Ovary (tissue), 9 donors: ENCODE measurements around the gene PITPNM3. TPM values are rescaled to one million over a fixed set of nuclear protein-coding genes. Genes with fewer than 3 reads are reported as not detected.

Experiments
- DNase-seq, 5 donors: peaks; one replicate each; pipeline ENCODE4 v3.0.0-alpha.2; 2019 to 2020
- H3K27ac ChIP-seq, 2 donors: fragments of 200-600 bp; one replicate each; pipeline versions ENCODE4 v1.5.1 to v1.8.0; 2019 to 2022
- H3K27me3 ChIP-seq: fragments of 200-600 bp; one replicate; pipeline ENCODE4 v1.8.0; 2022
- H3K36me3 ChIP-seq: fragments of 200-600 bp; sonication (generic); one replicate; pipeline ENCODE4 v1.5.1; 2019
- H3K4me1 ChIP-seq: one replicate; pipeline ENCODE4 v1.8.1; 2013; ENCODE audit warnings: mild to moderate bottlenecking, moderate library complexity; ENCODE audit not compliant: insufficient read depth
- H3K4me3 ChIP-seq: fragments of 200-600 bp; sonication (generic); one replicate; pipeline ENCODE4 v1.5.1; 2017
- H3K9me3 ChIP-seq, 2 donors: fragments of 200-600 bp in 1 of 2; sonication (generic) in 1 of 2; one replicate each; pipeline versions ENCODE4 v1.5.1 to v1.8.1; 2013 to 2019; ENCODE audit warnings: mild to moderate bottlenecking in 1 of 2, moderate library complexity in 1 of 2
- EP300 ChIP-seq: sonication (generic); formaldehyde crosslinking; IDR thresholded peaks from one replicate; pipeline ENCODE4 v1.6.1; 2017; ENCODE audit warnings: antibody characterized with exemption
- POLR2A ChIP-seq: fragments of 450-650 bp; IDR thresholded peaks from one replicate; pipeline ENCODE4 v1.6.1; 2017; ENCODE audit warnings: antibody characterized with exemption, mild to moderate bottlenecking, moderate library complexity
- WGBS, 3 donors: extraction: QIAGEN DNeasy Blood & Tissue Kit in 1 of 3; methylation state at CpG; one replicate each; pipeline versions ENCODE4 v1.1.5 to v1.1.7; 2013 to 2017; 5-methylcytosine and 5-hydroxymethylcytosine counted together
- intact Hi-C, 4 donors: fragments of 100-400 bp; cut with DNase I; formaldehyde crosslinking; loops; one replicate each; pipeline versions ENCODE4 v1.11.0 to v1.15.1; 2022 to 2023
- polyA plus RNA-seq, 2 donors: library from polyadenylated mRNA; stranded (reverse); fragments of 200-250 nt in 1 of 2; fragments of 350-450 nt in 1 of 2; fragmentation: Illumina TruSeq in 1 of 2; extraction: RNeasy Lipid Tissue Mini Kit (QIAGEN cat#74804) in 1 of 2; gene quantifications; one replicate each; pipeline ENCODE4 v1.2.3, GENCODE V29; 2013 to 2014
- total RNA-seq, 7 donors: library from RNA; depleted of rRNA in 2 of 7; stranded (reverse); fragments of >200 nt in 2 of 7; fragmentation: NEBNext Ultra II Directional in 3 of 7; extraction: Animal tissue kit (Norgen Biotek cat#: 25700) in 3 of 7; gene quantifications; one replicate each; pipeline versions ENCODE4 v1.1.0 to v1.2.4, GENCODE V29; 2016 to 2023
- TF ChIP-seq, protein P1 (sequence below), 3 donors: fragments of 450-650 bp in 2 of 3; fragments of 200-600 bp in 1 of 3; IDR thresholded peaks; one replicate each; pipeline versions ENCODE4 v1.5.1 to v1.8.0; 2016 to 2022; ENCODE audit warnings: antibody characterized with exemption in 3 of 3, mild to moderate bottlenecking in 1 of 3
- donor health status: DM: no; HTN: no; CAD: no; lungs with moderate emphysema.
- donor health status: DM: no; HTN: no; CAD: no.
- donor health status: Bipolar disorder and iron deficiency.
- donor health status: DM: yes; HTN: yes; CAD: no.
- donor health status: DM: no; HTN: no; CAD: no.
- donor health status: DM: yes; HTN: yes; CAD: no.

Gene PITPNM3
- total and polyA plus RNA-seq, 9 donors, result 10.0 to 68.7 (median 17.9) TPM

DNA sequence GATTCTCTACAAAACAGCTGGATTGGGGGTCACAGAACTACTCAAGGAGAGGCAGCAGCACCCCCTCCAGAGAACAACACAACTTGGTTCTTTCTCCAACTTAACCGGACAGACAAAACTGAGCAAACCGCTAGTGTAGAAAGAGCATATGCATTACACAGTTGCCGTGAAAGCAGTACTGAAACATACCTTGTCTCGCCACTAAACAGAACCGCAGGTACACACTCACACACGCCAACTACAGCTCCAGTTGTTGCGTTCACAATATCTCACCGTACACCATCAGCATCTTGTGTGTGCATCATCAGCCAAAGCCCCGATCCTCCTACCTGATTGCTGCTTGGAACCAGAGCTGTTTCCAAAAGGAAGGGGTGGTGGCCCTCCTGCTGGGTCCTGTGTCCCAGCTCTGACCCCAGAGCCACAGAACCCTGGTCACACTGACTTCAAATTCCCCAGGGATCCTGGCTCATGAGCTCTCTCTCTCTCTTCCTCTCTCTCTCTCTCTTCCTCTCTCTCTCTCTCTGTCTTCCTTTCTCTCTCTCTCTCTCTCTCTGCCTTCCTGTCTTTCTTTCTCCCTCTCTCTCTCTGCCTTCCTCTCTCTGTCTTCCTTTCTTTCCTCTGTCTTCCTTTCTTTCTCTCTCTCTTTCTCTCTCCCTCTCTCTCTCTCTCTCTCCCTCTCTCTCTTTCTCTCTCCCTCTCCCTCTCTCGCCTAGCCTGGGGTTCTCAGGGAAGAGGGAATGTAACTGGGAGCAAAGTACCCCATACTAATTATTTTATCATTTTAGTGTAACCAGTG lies 103.7 kb downstream of the PITPNM3 start:
- H3K27me3 ChIP-seq, result no peaks in the 10 kb centered on the region
- H3K4me3 ChIP-seq, result no peak overlapping the region
- WGBS, 3 donors, result 81 to 89% (median 83%) methylated on average over 10 of the region's 10 CpGs
- H3K36me3 ChIP-seq, result no peaks in the 10 kb centered on the region
- peaks cover 2% of the 10 kb centered on the region for H3K4me1 ChIP-seq
- no peak overlapping the region for H3K27ac ChIP-seq
- intact Hi-C loops, result no loop called here
- TF ChIP-seq, protein P1, sequence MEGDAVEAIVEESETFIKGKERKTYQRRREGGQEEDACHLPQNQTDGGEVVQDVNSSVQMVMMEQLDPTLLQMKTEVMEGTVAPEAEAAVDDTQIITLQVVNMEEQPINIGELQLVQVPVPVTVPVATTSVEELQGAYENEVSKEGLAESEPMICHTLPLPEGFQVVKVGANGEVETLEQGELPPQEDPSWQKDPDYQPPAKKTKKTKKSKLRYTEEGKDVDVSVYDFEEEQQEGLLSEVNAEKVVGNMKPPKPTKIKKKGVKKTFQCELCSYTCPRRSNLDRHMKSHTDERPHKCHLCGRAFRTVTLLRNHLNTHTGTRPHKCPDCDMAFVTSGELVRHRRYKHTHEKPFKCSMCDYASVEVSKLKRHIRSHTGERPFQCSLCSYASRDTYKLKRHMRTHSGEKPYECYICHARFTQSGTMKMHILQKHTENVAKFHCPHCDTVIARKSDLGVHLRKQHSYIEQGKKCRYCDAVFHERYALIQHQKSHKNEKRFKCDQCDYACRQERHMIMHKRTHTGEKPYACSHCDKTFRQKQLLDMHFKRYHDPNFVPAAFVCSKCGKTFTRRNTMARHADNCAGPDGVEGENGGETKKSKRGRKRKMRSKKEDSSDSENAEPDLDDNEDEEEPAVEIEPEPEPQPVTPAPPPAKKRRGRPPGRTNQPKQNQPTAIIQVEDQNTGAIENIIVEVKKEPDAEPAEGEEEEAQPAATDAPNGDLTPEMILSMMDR (IDR thresholded peaks at IDR 0.05), result no peak
- TF ChIP-seq POLR2A (no peak), EP300 (no peak)
- no peaks in the 10 kb centered on the region for H3K9me3 ChIP-seq
- DNase-seq, result peak in 1 of 5 donors; percentile 9

DNA sequence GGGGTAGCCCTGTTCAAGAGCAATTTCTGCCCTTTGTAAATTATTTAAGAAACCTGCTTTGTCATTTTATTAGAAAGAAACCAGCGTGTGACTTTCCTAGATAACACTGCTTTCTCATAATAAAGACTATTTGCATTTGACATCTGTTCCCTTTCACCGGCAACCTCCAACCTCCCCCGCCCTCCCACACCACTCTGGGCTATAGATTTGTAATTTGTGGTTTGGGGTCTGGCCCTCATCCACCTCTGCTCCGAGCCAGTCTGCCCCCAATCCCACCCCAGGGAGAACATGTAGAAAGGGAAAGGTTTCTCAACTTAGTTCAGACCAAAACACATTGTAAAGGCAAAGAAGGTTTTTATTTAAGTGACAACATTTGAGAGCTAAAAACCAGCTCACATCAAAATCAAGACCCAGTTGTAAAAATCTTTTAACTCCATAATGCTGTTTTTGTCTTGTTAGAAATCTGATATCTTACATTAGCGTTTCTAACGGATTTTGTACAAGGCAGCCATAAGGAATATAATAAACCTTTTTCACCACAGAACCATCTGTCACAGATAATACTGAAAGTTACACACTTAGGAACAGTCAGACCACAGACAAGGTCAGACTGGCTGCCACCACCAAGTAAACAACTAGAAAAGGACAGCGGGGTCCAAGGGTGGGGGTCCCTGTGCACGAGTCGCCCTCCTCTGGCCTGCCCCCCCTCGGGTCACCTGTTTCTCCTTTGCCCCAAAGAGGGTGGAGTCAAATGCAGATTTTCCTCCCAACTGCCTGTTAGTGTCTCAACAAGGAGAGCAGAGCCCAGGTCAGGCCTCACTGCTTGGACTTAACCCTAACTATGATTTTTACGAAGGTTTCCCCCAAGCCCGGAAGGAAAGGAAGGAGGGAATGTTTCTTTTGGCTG lies 105.2 kb downstream of the PITPNM3 start:
- 12 to 28% (median 21%) methylated on average over 12 of the region's 12 CpGs for WGBS, 3 donors
- DNase-seq, result peak in 1 of 5 donors; percentile 20
- Histone ChIP-seq H3K9me3 (no peaks in the 10 kb centered on the region), H3K4me1 (peaks cover 2% of the 10 kb centered on the region), H3K4me3 (no peak overlapping the region), H3K36me3 (no peaks in the 10 kb centered on the region), H3K27ac (peak overlapping the region in 1 of 2 donors; percentile 42), H3K27me3 (no peaks in the 10 kb centered on the region)
- no peak for TF ChIP-seq POLR2A
- TF ChIP-seq, protein P1 (IDR thresholded peaks at IDR 0.05), result no peak
- TF ChIP-seq EP300, result no peak
- intact Hi-C loops, result no loop called here

DNA sequence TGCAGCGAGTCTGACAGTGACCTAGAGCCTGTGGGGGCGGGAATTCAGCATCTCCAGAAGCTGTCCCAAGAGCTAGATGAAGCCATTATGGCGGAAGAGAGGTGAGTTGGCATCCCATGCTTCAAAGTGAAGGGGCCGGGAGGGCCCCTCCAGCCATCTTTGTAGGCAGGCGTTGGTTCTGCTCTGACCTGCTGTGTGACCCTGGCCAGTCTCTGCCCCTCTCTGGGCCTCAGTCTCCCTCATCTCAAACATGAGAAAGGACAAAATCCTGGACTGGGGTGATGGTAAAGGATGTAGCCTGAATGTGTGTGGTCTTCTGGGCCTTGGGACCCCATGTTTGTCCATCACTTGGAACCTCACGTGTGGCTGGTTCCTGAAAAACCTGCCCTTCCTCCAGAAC lies 107.0 kb downstream of the PITPNM3 start:
- Histone ChIP-seq H3K9me3 (no peaks in the 10 kb centered on the region), H3K36me3 (no peaks in the 10 kb centered on the region), H3K27ac (no peak overlapping the region), H3K4me3 (no peak overlapping the region), H3K4me1 (peaks cover 2% of the 10 kb centered on the region), H3K27me3 (no peaks in the 10 kb centered on the region)
- 95 to 100% (median 97%) methylated on average over 6 of the region's 6 CpGs for WGBS, 3 donors
- peak in 1 of 5 donors; percentile 11 for DNase-seq
- TF ChIP-seq POLR2A, result no peak
- TF ChIP-seq, protein P1 (IDR thresholded peaks at IDR 0.05), result no peak
- intact Hi-C loops, result no loop called here

DNA sequence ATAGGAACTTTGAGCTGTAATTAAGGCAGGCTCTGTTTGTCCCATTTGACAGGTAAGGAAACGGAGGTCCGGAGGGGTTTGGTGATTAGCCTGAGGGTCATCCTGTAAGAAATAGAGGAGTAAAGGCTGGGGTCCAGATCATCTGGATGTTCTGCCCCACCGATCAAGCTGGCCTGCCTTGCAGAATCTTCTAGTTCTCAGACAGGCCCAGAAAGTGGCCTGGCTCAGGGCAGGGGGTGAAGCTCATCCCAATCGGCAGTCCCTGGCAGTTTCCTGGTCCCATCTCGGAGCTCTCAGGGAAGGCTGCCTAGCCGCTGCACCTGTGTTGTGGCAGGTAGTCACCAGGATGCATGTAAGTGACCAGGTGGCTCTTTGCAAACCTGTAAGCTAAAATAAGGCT lies 107.9 kb downstream of the PITPNM3 start:
- Histone ChIP-seq H3K36me3 (no peaks in the 10 kb centered on the region), H3K27me3 (no peaks in the 10 kb centered on the region), H3K4me1 (peaks cover 3% of the 10 kb centered on the region), H3K9me3 (no peaks in the 10 kb centered on the region), H3K27ac (no peak overlapping the region), H3K4me3 (no peak overlapping the region)
- no peak for TF ChIP-seq EP300
- WGBS, 3 donors, result 90 to 93% (median 91%) methylated on average over 6 of the region's 6 CpGs
- peak in 1 of 5 donors; percentile 10 for DNase-seq
- intact Hi-C loops, result no loop called here
